ENCODE measurements around the gene ZCCHC2. TPM values are rescaled to one million over a fixed set of nuclear protein-coding genes. Genes with fewer than 3 reads are reported as not detected.

ZCCHC2 gene
- total and polyA plus RNA-seq, 9 of the 15 experiments (the other 6 are each of a cell fraction or from before 2014, with no cell fraction given): 1.0 to 9.2 (median 6.0) TPM

DNA sequence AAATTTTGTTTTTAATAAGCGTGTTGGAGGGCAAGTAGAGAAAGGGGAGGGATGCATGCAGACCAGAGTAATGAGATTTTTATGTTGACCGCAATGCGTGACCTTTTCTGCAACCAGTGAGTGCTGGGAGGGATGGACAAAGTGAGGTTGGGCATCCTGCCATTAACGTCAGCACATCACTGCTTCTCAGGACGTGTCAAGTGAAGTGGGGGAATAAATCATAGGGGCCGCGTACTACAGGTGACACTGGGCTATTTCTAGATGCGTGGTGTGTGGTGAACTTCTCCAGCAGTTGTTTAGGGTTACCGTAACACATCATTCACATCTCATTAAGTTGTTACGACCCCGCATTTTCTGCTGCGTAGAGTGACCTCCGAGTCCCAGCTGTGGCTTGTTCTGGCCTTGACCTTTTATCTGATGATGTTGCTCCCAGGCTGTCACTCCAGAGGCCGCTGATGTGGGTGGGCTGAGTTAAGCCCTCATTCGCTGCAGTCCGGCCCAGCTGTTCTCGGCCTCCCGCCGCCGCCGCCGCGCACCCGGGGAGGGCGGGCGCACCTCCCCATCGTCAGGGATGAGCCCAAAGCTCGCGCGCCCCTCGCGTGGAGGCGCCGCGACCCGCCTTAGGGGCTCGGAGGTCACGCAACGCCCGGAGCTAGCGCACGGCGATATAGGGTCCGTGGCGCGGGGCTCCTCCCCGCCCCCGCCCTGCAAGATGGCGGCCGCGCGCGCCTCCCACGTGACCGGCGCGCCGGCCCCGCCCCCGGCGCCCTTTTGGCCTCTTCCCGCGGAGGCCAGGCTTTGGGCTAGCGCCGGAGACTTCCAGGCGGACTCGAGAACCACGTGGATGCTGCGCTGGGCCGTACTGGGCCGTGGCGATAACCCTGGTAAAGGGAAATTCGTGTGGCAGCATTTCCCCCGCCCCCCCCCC, 3.5 kb downstream of the ZCCHC2 start:
- DNase-seq (ENCODE audit: extremely low read depth in 1 of 4, low spot score in 3 of 4): peak; percentile 74 to 91 (median 77)
- peak overlapping the region; percentile 92 for H3K4me2 ChIP-seq (ENCODE audit: insufficient read depth, low read length)
- peaks cover 17 to 29% of the 10 kb centered on the region in 2 experiments; a peak in 4 of 5 replicates for H3K4me1 ChIP-seq (replicated peaks in 1 of 2; ENCODE audit: control insufficient read depth in 2 of 2, insufficient read depth in 2 of 2, low read length in 2 of 2)
- H3K9ac ChIP-seq (ENCODE audit: insufficient read depth in 1 of 2, low read depth in 2 of 2, low read length in 2 of 2): peak overlapping the region; percentile 71 to 92
- BruUV-seq (replicated peaks): no TSS peak
- H3K79me2 ChIP-seq (ENCODE audit: control insufficient read depth, insufficient read depth, low read length): peaks cover 75% of the 10 kb centered on the region
- peak overlapping the region; percentile 66 for H3K4me3 ChIP-seq
- CTCF ChIA-PET (ENCODE audit: low intra/inter-chr PET ratio): no interaction called here
- peak overlapping the region; percentile 87 for H2AFZ ChIP-seq (ENCODE audit: low read depth, low read length)
- no peaks in the 10 kb centered on the region for H4K20me1 ChIP-seq (replicated peaks; ENCODE audit: control insufficient read depth, insufficient read depth, low read length)
- WGBS (ENCODE audit: insufficient coverage, low coverage, missing lambda C conversion rate): under 1% methylated on average over 18 of the region's 74 CpGs
- POLR2A ChIA-PET: interaction anchor here (0.6 to 0.9 kb wide), 3 partner anchors 15 to 79 kb away, joined by 3 to 4 read pairs (median 3); no protein-coding TSS in a partner anchor
- peak overlapping the region; percentile 80 for H3K27ac ChIP-seq (ENCODE audit: extremely low read depth, low read depth, low read length)
- in situ Hi-C loops (cut with MboI): no loop called here
- no peaks in the 10 kb centered on the region for H3K9me1 ChIP-seq (ENCODE audit: control insufficient read depth, insufficient read depth, low read length)
- no peaks in the 10 kb centered on the region for H3K36me3 ChIP-seq (ENCODE audit: control insufficient read depth, insufficient read depth, low read length)
- ATAC-seq: peak; percentile 62
- peak; percentile 91 for FAIRE-seq
- intact Hi-C loops (cut with micrococcal nuclease): loop anchor here (5.0 kb wide), 1 partner anchor 74 kb away; no protein-coding TSS in a partner anchor
- no peaks in the 10 kb centered on the region; the same call in 1 of the 2 replicates for H3K9me3 ChIP-seq (replicated peaks; ENCODE audit: control insufficient read depth, insufficient read depth, low read depth, low read length)
- no peaks in the 10 kb centered on the region for H3K27me3 ChIP-seq (ENCODE audit: control insufficient read depth in 2 of 2, insufficient read depth in 2 of 2, low read length in 2 of 2)
- peak; percentile 40; the same call in 1 of the 2 replicates for TF ChIP-seq FOSL1 (tag; conservative IDR thresholded peaks at IDR 0.05)
- TF ChIP-seq, protein P1, sequence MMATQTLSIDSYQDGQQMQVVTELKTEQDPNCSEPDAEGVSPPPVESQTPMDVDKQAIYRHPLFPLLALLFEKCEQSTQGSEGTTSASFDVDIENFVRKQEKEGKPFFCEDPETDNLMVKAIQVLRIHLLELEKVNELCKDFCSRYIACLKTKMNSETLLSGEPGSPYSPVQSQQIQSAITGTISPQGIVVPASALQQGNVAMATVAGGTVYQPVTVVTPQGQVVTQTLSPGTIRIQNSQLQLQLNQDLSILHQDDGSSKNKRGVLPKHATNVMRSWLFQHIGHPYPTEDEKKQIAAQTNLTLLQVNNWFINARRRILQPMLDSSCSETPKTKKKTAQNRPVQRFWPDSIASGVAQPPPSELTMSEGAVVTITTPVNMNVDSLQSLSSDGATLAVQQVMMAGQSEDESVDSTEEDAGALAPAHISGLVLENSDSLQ (IDR thresholded peaks at IDR 0.05): peak; percentile 96
- TF ChIP-seq HDAC1 (IDR thresholded peaks at IDR 0.05): peak in 1 of 2 experiments; percentile 62; a peak in 2 of 4 replicates
- TF ChIP-seq, protein P2, sequence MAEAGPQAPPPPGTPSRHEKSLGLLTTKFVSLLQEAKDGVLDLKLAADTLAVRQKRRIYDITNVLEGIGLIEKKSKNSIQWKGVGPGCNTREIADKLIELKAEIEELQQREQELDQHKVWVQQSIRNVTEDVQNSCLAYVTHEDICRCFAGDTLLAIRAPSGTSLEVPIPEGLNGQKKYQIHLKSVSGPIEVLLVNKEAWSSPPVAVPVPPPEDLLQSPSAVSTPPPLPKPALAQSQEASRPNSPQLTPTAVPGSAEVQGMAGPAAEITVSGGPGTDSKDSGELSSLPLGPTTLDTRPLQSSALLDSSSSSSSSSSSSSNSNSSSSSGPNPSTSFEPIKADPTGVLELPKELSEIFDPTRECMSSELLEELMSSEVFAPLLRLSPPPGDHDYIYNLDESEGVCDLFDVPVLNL (CRISPR knock-in tag; IDR thresholded peaks at IDR 0.05; ENCODE audit: low read depth): peak; percentile 42; the same call in 1 of the 2 replicates
- peak; percentile 78 for TF ChIP-seq DACH1 (IDR thresholded peaks at IDR 0.05; ENCODE audit: partially characterized antibody)
- TF ChIP-seq MED1 (CRISPR knock-in tag; IDR thresholded peaks at IDR 0.05; ENCODE audit: borderline replicate concordance): no peak
- TF ChIP-seq, protein P3, sequence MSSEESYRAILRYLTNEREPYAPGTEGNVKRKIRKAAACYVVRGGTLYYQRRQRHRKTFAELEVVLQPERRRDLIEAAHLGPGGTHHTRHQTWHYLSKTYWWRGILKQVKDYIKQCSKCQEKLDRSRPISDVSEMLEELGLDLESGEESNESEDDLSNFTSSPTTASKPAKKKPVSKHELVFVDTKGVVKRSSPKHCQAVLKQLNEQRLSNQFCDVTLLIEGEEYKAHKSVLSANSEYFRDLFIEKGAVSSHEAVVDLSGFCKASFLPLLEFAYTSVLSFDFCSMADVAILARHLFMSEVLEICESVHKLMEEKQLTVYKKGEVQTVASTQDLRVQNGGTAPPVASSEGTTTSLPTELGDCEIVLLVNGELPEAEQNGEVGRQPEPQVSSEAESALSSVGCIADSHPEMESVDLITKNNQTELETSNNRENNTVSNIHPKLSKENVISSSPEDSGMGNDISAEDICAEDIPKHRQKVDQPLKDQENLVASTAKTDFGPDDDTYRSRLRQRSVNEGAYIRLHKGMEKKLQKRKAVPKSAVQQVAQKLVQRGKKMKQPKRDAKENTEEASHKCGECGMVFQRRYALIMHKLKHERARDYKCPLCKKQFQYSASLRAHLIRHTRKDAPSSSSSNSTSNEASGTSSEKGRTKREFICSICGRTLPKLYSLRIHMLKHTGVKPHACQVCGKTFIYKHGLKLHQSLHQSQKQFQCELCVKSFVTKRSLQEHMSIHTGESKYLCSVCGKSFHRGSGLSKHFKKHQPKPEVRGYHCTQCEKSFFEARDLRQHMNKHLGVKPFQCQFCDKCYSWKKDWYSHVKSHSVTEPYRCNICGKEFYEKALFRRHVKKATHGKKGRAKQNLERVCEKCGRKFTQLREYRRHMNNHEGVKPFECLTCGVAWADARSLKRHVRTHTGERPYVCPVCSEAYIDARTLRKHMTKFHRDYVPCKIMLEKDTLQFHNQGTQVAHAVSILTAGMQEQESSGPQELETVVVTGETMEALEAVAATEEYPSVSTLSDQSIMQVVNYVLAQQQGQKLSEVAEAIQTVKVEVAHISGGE (CRISPR knock-in tag; IDR thresholded peaks at IDR 0.05): peak in 1 of 3 experiments; percentile 80; a peak in 2 of 6 replicates
- TF ChIP-seq GATAD2A (IDR thresholded peaks at IDR 0.05): no peak
- TF ChIP-seq NFXL1 (CRISPR knock-in tag; IDR thresholded peaks at IDR 0.05): no peak
- TF ChIP-seq MEF2D (tag; conservative IDR thresholded peaks at IDR 0.05; ENCODE audit: low read depth): peak; percentile 45; the same call in 1 of the 2 replicates
- no peak for TF ChIP-seq ZBTB8A (IDR thresholded peaks at IDR 0.05; ENCODE audit: partially characterized antibody)
- TF ChIP-seq, protein P4, sequence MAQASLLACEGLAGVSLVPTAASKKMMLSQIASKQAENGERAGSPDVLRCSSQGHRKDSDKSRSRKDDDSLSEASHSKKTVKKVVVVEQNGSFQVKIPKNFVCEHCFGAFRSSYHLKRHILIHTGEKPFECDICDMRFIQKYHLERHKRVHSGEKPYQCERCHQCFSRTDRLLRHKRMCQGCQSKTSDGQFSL (CRISPR knock-in tag; IDR thresholded peaks at IDR 0.05): no peak
- TF ChIP-seq, protein P4 (tag; IDR thresholded peaks at IDR 0.05): 0 out of 4 replicates have a peak, but pooled peaks of 1 of the 2 experiments have one; percentile 30

Measured in K562 (cell line).